Hepatocyte (in vitro differentiated cells): ENCODE measurements around the gene CBLL1.

ENCODE experiments used
- EZH2 ChIP-seq: fragments of 200-600 bp; sonication (generic); IDR thresholded peaks from 2 replicates; pipeline ENCODE4 v1.6.1; 2016; ENCODE audit warnings: antibody characterized with exemption, mild to moderate bottlenecking, borderline replicate concordance
- EZH2phosphoT487 ChIP-seq: fragments of 200-600 bp; sonication (generic); IDR thresholded peaks from one replicate; pipeline ENCODE4 v1.6.1; 2018; ENCODE audit warnings: antibody characterized with exemption, mild to moderate bottlenecking, low read depth, moderate library complexity; ENCODE audit not compliant: unreplicated experiment, severe bottlenecking
- TF ChIP-seq, protein P1 (sequence below): fragments of 200-600 bp; sonication (generic); IDR thresholded peaks from 2 replicates; pipeline ENCODE4 v1.5.1; 2016; ENCODE audit warnings: antibody characterized with exemption, mild to moderate bottlenecking; ENCODE audit not compliant: poor library complexity

GRCh38 chr7:107782374-107782773, 38.4 kb downstream of the CBLL1 start:
- TF ChIP-seq, protein P1, sequence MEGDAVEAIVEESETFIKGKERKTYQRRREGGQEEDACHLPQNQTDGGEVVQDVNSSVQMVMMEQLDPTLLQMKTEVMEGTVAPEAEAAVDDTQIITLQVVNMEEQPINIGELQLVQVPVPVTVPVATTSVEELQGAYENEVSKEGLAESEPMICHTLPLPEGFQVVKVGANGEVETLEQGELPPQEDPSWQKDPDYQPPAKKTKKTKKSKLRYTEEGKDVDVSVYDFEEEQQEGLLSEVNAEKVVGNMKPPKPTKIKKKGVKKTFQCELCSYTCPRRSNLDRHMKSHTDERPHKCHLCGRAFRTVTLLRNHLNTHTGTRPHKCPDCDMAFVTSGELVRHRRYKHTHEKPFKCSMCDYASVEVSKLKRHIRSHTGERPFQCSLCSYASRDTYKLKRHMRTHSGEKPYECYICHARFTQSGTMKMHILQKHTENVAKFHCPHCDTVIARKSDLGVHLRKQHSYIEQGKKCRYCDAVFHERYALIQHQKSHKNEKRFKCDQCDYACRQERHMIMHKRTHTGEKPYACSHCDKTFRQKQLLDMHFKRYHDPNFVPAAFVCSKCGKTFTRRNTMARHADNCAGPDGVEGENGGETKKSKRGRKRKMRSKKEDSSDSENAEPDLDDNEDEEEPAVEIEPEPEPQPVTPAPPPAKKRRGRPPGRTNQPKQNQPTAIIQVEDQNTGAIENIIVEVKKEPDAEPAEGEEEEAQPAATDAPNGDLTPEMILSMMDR = no peak
- TF ChIP-seq EZH2 (no peak), EZH2phosphoT487 (no peak)
